RWPE2 (cell line): ENCODE measurements around the gene ZNF324.
"Not testable (repeated sequence)": the region's sequence is repeated elsewhere in the genome, so short reads cannot be mapped to it uniquely, and the experiment has no call there.

Experiments used
- ATAC-seq: fragments of 200-7000 bp; cut with Tn5 transposase; 3 replicates; pipeline ENCODE4 v1.9.1; 2021; ENCODE audit warnings: low read depth
- DNase-seq: peaks from one replicate; pipeline ENCODE4 v3.0.0-alpha.2; 2020; ENCODE audit warnings: low spot score
- H3K27ac ChIP-seq: fragments of 450-650 bp; 2 replicates; pipeline ENCODE4 v1.5.1; 2017; ENCODE audit warnings: mild to moderate bottlenecking; ENCODE audit not compliant: poor library complexity, severe bottlenecking
- H3K27me3 ChIP-seq: fragments of 250-450 bp; sonication (Bioruptor Pico); 2 replicates; pipeline ENCODE4 v1.5.1; 2021; ENCODE audit warnings: mild to moderate bottlenecking, moderate library complexity; ENCODE audit not compliant: insufficient read depth, poor library complexity, severe bottlenecking
- H3K36me3 ChIP-seq: fragments of 250-450 bp; sonication (Bioruptor Pico); 2 replicates; pipeline ENCODE4 v1.5.1; 2020; ENCODE audit warnings: low read depth, mild to moderate bottlenecking, moderate library complexity
- H3K4me1 ChIP-seq: fragments of 250-450 bp; sonication (Bioruptor Pico); 2 replicates; pipeline ENCODE4 v1.5.1; 2021; ENCODE audit warnings: mild to moderate bottlenecking, moderate library complexity; ENCODE audit not compliant: insufficient read depth, poor library complexity, severe bottlenecking
- H3K4me3 ChIP-seq: fragments of 250-450 bp; sonication (Bioruptor Pico); 2 replicates; pipeline ENCODE4 v1.5.1; 2021; ENCODE audit warnings: mild to moderate bottlenecking, moderate library complexity; ENCODE audit not compliant: severe bottlenecking
- H3K9me3 ChIP-seq: fragments of 250-450 bp; sonication (Bioruptor Pico); 2 replicates; pipeline ENCODE4 v1.5.1; 2021; ENCODE audit warnings: mild to moderate bottlenecking, moderate library complexity; ENCODE audit not compliant: severe bottlenecking
- TF ChIP-seq, protein P1 (sequence below): fragments of 450-650 bp; IDR thresholded peaks from one replicate; pipeline ENCODE4 v1.5.1; 2017; ENCODE audit warnings: mild to moderate bottlenecking, moderate library complexity; ENCODE audit not compliant: poor library complexity, severe bottlenecking

ZNF324 gene

GRCh38 chr19:58499021-58499927, 32.4 kb downstream of the ZNF324 start:
- Histone ChIP-seq H3K9me3 (no peaks in the 10 kb centered on the region), H3K4me1 (no peaks in the 10 kb centered on the region), H3K27ac (peak overlapping the region; percentile 49), H3K4me3 (peak overlapping the region; percentile 60), H3K27me3 (no peaks in the 10 kb centered on the region), H3K36me3 (no peaks in the 10 kb centered on the region)
- TF ChIP-seq, protein P1, sequence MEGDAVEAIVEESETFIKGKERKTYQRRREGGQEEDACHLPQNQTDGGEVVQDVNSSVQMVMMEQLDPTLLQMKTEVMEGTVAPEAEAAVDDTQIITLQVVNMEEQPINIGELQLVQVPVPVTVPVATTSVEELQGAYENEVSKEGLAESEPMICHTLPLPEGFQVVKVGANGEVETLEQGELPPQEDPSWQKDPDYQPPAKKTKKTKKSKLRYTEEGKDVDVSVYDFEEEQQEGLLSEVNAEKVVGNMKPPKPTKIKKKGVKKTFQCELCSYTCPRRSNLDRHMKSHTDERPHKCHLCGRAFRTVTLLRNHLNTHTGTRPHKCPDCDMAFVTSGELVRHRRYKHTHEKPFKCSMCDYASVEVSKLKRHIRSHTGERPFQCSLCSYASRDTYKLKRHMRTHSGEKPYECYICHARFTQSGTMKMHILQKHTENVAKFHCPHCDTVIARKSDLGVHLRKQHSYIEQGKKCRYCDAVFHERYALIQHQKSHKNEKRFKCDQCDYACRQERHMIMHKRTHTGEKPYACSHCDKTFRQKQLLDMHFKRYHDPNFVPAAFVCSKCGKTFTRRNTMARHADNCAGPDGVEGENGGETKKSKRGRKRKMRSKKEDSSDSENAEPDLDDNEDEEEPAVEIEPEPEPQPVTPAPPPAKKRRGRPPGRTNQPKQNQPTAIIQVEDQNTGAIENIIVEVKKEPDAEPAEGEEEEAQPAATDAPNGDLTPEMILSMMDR = no peak
- ATAC-seq (peak; percentile 98), DNase-seq (peak; percentile 100)

DNA sequence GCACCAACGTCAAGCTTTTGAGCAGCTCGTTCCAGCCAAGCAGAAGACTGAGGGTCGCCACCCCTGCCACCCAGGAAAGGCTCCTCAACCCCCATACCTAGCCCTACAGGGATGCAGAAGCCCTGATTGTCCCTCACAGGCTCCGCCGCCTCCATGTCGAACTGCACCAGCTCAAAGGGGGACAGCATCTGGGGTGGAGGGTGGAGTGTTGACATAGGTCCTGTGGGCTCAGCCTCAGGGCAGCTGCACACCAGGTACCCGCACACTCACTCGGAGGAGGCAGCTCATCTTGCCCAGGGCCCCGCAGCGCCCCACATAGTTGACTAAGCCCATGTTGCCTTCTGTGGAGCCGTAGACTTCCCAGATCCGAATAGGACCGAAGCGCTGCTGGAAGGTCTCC, 33.4 kb downstream of the ZNF324 start:
- H3K9me3 ChIP-seq = no peaks in the 10 kb centered on the region
- H3K4me1 ChIP-seq = no peaks in the 10 kb centered on the region
- peak overlapping the region; percentile 60 for H3K4me3 ChIP-seq
- TF ChIP-seq, protein P1 = no peak
- no peaks in the 10 kb centered on the region for H3K27me3 ChIP-seq
- no peak overlapping the region for H3K27ac ChIP-seq
- DNase-seq = no peak
- no peaks in the 10 kb centered on the region for H3K36me3 ChIP-seq
- ATAC-seq = no peak

- H3K4me1 ChIP-seq, DNase-seq, H3K9me3 ChIP-seq, H3K27me3 ChIP-seq, H3K4me3 ChIP-seq, H3K36me3 ChIP-seq, H3K27ac ChIP-seq, ATAC-seq: not testable (repeated sequence)
Measured at GRCh38 chr19:58507602-58508223, 40.8 kb downstream of the ZNF324 start.

- no peak for DNase-seq
- TF ChIP-seq, protein P1 = no peak
- no peaks in the 10 kb centered on the region for H3K36me3 ChIP-seq
- no peaks in the 10 kb centered on the region for H3K27me3 ChIP-seq
- no peaks in the 10 kb centered on the region for H3K4me1 ChIP-seq
- no peak for ATAC-seq
- H3K4me3 ChIP-seq = no peak overlapping the region
- no peak overlapping the region for H3K27ac ChIP-seq
- H3K9me3 ChIP-seq = no peaks in the 10 kb centered on the region
Measured at GRCh38 chr19:58509731-58510083, 42.8 kb downstream of the ZNF324 start.

DNA sequence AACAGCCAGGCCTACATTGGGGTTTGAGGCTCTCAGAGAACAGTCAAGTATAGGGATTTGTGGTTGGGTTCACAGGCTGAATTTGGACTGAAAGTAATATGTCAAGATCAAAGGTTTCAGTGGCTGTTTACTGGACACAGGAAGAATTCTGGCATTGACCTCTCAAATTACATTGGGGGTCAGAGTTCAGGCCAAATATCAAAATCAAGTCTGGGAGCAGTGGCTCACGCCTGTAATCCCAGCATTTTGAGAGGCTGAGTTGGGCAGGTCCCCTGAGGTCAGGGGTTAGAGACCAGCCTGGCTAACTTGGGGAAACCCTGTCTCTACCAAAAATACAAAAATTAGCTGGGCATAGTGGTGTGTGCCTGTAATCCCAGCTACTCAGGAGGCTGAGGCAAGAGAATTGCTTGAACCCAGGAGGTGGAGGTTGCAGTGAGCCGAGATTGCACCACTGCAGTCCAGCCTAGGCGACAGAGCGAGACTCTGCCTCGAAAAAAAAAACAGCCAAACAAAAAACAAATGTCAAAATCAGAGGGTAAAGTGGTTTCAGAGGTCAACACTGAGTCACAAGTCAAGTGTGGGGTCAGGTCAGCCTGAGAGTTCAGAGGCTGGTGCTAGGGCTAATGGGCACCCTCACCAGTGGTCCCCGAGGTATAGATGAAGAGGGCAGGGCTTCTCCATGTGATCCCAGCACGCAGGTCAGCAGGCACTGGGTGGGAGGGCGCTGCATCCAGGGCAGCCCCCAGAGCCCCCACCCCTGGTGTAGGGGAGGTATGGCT, 43.4 kb downstream of the ZNF324 start:
- H3K27ac ChIP-seq = no peak overlapping the region
- ATAC-seq = no peak
- no peak for DNase-seq
- H3K4me3 ChIP-seq = no peak overlapping the region
- no peaks in the 10 kb centered on the region for H3K9me3 ChIP-seq
- H3K27me3 ChIP-seq = no peaks in the 10 kb centered on the region
- H3K36me3 ChIP-seq = no peaks in the 10 kb centered on the region
- TF ChIP-seq, protein P1 = no peak
- H3K4me1 ChIP-seq = no peaks in the 10 kb centered on the region
